HG03457 (cell line): ENCODE results near the gene KRCC1.
A peak's percentile ranks its signal among the peaks of the same experiment; 100 is the strongest.
"Not testable (repeated sequence)": the region's sequence is repeated elsewhere in the genome, so short reads cannot be mapped to it uniquely, and the experiment has no call there.

Experiments
- ATAC-seq: cut with Tn5 transposase; IDR thresholded peaks from one replicate; pipeline ENCODE4 v1.9.1; 2021; ENCODE audit warnings: moderate number of reproducible peaks; ENCODE audit not compliant: unreplicated experiment

The KRCC1 gene

GRCh38 chr2:88045561-88045960 is 10.0 kb downstream of the KRCC1 start:
- ATAC-seq: not testable (repeated sequence)

- no peak for ATAC-seq
Measured at GRCh38 chr2:88042476-88042875, 13.1 kb downstream of the KRCC1 start.

GRCh38 chr2:88038263-88039105 is 17.1 kb downstream of the KRCC1 start:
- no peak for ATAC-seq

GRCh38 chr2:88036606-88037005 is 19.0 kb downstream of the KRCC1 start:
- no peak for ATAC-seq

- no peak for ATAC-seq
Measured at GRCh38 chr2:88036182-88036581, 19.4 kb downstream of the KRCC1 start.

- ATAC-seq: no peak
Measured at GRCh38 chr2:88032070-88032702, 23.4 kb downstream of the KRCC1 start.

- ATAC-seq: no peak
Measured at GRCh38 chr2:88028931-88029330, 26.7 kb downstream of the KRCC1 start.

GRCh38 chr2:88027697-88028389 is 27.7 kb downstream of the KRCC1 start:
- no peak for ATAC-seq

- ATAC-seq: no peak
Measured at GRCh38 chr2:88024509-88024908, 31.1 kb downstream of the KRCC1 start.

GRCh38 chr2:88022669-88022921 is 33.0 kb downstream of the KRCC1 start:
- ATAC-seq: no peak

GRCh38 chr2:88019985-88020384 is 35.6 kb downstream of the KRCC1 start:
- no peak for ATAC-seq

- no peak for ATAC-seq
Measured at GRCh38 chr2:88018909-88019308, 36.7 kb downstream of the KRCC1 start.

- not testable (repeated sequence) for ATAC-seq
Measured at GRCh38 chr2:88018077-88018805, 37.3 kb downstream of the KRCC1 start.

- ATAC-seq: not testable (repeated sequence)
Measured at GRCh38 chr2:88017780-88018038, 37.9 kb downstream of the KRCC1 start.

GRCh38 chr2:88016960-88017779 is 38.4 kb downstream of the KRCC1 start:
- ATAC-seq: peak; percentile 38

- ATAC-seq: peak; percentile 72
Measured at GRCh38 chr2:88016086-88016959, 39.3 kb downstream of the KRCC1 start, which contains the start of gene RNU2-63P. RNU2-63P (minus strand) TSS chr2:88016547.

GRCh38 chr2:88011011-88011410 is 44.6 kb downstream of the KRCC1 start:
- no peak for ATAC-seq

- ATAC-seq: no peak
Measured at GRCh38 chr2:88010136-88010535, 45.4 kb downstream of the KRCC1 start.

- no peak for ATAC-seq
Measured at GRCh38 chr2:88006912-88007439, 48.6 kb downstream of the KRCC1 start.
